ENCODE results near the gene THSD4.
"Not testable (repeated sequence)": the region's sequence is repeated elsewhere in the genome, so short reads cannot be mapped to it uniquely, and the experiment has no call there.

THSD4 gene

DNA sequence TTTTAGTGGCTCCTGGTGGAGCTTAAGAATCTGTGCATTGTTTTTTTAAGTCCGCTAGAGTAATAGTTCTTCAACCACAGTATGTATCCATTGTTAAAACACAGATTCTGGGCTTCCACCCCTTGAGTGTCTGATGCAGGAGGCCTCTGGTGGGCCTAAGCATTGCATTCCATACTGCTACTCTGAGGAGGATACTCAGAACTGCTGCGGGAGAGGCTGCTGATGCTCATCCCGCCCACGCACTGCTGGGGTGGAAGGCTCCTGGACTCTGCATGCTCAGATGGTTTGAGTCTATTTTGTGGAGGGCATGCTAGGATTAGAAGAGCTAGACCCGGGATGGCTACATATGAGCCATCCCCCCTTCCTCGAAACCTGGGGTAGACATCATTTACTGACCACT lies 74.4 kb downstream of the THSD4 start:
- no peak for DNase-seq (ENCODE audit: low read depth)

DNA sequence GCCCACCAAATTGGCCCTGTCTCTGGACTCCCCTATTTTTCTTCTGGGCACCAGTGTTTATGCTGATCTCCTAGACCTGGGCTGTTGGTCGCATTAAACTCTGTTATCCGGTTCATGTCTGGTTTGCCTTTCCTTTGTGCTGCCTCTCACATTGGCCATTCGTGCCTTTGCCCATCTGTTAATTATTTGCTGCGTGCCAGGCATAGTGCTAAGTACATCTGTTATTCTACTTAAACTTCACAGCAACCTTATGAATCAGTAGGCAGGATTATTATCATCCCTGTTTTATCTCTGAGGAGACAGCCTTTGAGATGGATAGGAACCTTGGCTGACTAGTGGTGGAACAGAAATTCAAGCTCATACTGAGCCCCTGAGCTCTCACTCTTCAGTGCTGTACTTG lies 76.0 kb downstream of the THSD4 start:
- DNase-seq (ENCODE audit: low read depth): no peak

DNA sequence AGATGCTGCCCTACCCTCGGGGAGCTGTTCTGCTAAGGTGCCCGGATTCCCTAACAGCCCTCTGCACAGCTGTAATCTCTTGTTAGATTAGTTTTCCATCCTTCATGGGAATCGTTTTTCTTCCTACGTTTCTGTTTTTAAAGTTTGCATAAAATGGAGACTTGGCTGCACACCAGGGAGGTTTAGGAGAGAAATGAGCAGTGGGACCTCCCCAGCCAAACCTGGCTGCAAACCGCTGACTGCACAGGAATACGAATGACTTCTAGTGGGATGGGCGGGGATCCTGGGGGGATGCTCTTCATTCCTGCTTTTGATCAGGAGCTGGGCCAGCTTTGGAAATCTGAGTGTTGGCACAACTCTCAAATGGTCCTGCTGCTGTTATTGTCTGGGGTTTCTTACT lies 77.5 kb downstream of the THSD4 start:
- DNase-seq (ENCODE audit: low read depth): no peak

DNA sequence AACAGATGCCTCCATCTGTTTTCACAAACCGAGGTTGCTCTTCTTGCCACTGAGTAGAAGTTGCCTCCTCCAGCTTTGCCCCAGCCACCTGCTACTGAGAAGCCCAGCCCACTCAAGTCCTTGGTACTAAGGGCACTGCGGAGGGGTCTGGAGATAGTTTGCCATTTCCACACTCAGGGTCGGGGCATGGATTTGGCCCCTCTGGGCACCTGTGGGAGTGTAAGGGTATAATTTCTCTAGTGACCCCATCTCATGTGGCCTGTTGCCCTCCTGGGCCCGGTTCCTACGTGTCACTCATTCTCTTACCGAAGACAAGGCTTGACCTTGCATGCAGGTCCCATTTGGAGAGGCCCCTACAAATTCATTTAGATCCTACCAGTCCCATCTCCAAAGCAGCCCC lies 79.0 kb downstream of the THSD4 start:
- no peak for DNase-seq (ENCODE audit: low read depth)

DNA sequence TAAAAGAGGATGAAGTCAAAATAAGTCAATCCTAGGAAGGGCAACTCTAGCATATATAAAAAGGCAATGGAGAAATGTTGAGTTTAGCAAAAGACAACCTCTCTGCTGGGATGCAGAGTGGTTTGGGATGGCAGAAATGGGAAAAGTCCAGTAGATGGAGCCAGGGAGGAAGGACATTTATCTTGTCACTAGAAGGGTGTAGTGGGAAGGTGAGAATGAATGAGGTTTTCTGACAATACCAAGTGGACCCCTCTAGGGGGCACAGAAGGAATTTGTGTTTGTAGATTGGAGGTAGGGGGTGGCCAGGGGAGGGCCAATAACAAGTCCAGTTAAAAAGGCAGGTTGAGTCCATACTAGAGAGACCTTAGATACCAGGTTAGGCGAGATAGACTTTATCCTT lies 80.0 kb downstream of the THSD4 start:
- no peak for DNase-seq (ENCODE audit: low read depth)

DNA sequence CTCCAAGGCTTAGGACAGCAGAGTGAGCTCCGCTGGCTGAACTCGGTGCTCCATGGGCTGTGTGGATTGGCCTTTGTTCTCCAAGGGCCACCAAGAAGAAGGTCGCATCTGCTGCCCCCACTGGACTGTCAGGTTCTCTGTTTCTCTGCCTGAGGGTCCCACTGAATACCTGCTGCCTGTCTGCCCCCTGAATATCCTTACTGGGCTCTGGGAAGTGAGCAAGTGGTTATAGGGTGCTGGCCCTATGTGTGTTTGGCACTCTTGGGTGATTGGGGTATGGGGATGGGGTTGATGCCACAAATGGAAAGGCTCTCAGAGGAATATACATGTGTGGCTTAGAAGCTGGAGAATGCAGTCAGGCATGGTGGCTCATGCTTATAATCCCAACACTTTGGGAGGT lies 82.3 kb downstream of the THSD4 start:
- no peak for DNase-seq (ENCODE audit: low read depth)

DNA sequence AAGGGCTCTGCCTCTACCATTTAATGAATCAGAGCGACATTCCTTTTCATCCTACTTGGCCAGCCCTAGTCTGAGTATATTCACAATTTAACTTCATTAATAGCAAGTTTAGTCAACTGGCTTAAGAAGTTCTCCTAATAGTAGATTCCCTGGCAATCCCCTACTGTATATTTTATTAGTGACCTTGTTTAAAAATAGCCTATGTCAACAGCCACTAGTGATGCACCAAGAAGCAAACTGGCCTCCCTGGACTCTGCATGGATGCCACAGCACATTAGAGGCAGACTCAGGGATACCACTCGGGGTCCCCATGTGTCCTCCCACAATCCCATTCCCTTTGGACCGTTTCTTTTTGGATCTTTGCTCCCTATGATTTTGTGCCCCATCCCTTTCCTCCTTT lies 83.6 kb downstream of the THSD4 start:
- no peak for DNase-seq (ENCODE audit: low read depth)

DNA sequence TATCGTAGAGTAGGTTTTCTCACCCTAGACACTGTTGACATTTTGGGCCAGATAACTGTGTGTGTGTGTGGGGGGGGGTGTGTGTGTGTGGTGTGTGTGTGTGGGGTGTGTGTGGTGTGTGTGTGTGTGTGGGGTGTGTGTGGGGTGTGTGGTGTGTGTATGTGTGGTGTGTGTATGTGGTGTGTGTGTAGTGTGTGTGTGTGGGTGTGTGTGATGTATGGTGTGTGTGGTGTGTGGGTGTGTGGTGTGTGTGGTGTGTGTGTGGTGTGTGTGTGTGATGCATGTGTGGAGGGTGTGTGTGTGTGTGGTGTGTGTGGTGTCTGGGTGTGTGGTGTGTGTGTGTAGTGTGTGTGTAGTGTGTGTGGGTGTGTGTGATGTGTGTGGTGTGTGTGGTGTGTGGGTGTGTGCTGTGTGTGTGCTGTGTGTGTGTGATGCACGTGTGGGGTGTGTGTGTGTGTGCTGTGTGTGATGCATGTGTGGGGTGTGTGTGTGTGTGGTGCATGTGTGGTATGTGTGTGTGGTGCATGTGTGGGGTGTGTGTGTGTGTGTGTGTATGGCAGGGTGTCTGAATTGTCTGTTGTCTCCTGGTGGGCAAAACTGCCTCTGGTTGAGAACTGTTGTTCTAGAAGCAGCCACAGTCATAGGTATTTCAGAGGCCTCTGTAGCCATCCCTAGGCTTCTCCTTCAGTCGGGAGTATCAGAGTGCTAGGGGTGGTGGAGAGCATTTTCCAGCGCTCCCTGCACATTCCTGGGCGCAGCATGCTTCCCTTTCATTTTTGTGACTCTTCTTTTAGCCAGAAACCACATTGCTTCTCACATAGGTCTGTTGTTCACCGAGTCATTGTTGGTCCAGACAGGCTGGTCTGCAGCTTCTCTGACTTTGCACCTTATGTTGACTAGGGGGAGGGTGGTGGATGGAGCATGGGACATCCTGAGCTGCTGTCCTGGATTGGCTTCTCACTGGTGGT lies 84.4 kb downstream of the THSD4 start:
- DNase-seq (ENCODE audit: low read depth): no peak

DNA sequence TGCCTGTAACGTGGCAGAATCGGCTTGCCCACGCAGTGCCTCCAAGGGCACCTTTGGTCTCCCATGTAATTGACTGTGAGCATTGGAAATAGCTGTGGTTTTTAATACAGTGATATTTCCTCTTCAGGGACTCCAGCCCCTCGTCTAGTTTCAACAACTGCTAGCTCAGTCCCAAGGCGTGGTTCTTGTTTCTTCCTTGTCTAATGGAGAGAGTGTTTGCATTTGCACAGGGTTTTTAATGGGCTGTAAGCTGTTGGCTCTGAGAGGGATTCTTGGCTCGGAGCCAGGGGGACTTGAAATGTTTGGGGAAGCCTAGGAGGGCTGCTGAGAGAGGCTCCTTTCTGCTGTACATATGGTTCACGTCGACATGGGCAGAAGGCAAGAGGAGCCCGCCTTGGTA lies 86.2 kb downstream of the THSD4 start:
- DNase-seq (ENCODE audit: low read depth): no peak

DNA sequence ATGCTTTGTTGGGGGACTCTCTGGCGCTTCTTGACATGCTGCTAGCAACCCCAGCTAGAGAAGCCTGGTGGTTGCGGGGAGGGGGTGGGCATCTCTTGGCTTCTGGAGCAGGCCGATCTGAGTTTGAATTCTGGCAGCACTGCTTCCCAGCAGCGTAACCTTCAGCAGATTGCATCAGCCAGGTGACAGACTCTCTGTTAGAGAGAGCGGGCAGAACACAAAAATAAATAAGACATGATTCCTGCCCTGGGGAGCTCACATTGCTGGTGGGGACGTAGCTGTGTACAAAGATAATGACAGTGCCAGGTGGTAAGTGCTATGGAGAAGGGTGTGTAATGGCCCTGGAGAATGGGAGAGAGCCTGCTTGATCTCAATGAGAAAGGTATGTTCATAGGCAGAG lies 87.4 kb downstream of the THSD4 start:
- DNase-seq (ENCODE audit: low read depth): no peak

DNA sequence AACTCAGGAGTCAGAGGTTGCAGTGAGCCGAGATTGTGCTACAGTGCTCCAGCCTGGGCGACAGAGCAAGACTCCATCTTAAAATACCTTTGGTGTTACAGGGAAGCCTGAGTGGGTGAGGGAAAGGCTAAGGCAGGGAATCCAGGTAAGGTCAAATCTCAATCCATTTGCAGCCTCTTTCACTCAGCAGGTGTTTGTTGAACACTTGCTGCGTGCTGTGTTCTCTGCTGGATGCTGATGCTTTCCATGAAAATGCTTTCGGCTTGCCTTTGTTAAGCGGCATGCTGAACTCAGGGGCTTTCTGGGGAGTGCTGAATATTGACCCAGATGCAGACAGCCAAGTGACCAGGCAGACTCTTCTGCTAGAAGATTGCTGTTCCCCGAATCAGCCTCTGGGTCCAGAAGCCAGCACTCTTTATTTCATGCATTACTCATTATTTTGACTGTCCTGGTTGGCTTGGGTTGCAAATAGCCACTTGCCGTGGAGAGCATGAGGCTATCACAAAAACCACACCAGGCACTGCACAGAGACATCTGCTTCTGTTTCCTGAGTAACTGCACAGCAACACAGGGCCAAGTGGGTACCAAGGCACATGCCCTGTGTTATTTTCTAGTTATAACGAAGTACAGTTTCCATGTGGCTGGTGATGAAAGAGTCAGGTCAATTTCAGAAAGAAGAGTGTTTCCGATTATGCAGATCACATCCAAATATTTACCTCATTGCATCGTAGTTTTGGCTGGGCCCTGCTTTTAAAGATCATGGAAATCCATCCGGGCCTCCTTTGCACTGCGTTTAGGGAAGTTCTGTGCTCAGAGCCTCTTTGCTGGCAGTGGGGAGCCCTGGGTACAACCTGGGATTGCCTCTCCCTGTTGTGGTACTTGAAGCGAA lies 88.6 kb downstream of the THSD4 start:
- DNase-seq (ENCODE audit: low read depth): peak; percentile 16

DNA sequence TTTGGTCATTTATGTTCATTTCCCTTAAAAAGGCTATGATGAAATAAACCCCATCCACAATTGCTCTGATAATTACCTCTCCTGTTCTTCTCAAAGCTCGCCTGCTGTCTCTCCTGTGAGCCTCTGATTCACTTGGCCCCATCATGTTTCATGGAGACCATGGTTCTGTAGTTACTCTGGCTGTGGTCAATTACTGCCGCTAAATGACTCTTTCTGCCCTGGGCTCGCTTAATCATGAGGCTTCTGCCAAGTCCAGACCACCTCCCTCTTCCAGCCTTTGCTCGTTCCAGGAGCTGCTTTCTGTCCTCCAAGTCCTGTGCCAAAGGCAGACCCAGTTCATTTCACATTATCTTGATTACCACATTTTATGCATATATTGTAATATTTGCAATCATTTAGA lies 91.9 kb downstream of the THSD4 start:
- DNase-seq (ENCODE audit: low read depth): no peak

DNA sequence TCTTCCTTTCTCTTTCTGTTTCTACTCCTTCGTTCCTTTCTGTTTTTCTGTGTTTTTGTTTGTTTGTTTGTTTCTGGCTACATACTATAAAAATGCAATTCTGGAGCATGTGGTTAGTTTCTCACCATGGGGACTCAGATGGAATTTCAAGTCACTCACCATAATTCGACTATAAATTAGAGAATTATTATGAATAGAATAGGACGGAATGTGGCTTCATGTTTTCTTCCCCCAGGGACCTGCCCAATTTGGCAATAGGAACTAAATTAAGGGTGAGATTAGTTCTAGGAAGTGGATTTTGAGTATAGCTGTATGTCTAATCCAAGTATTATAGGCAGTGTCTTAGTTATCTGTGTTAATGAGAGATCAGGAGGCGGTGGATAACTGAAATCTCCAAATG lies 96.9 kb downstream of the THSD4 start:
- DNase-seq (ENCODE audit: low read depth): no peak

DNA sequence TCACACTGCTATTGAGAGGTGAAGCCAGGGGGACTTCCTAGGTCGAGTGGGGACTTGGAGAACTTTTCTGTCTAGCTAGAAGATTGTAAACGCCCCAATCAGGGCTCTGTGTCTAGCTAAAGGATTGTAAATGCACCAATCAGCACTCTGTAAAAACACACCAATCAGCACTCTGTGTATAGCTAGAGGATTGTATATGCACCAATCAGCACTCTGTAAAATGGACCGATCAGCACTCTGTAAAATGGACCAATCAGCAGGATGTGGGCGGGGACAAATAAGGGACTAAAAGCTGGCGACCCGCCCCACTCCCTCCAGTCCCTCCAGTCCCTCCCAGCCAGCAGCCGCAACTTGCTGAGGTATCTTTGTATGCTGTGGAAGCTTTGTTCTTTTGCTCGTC lies 98.7 kb downstream of the THSD4 start:
- not testable (repeated sequence) for DNase-seq (ENCODE audit: low read depth)

DNA sequence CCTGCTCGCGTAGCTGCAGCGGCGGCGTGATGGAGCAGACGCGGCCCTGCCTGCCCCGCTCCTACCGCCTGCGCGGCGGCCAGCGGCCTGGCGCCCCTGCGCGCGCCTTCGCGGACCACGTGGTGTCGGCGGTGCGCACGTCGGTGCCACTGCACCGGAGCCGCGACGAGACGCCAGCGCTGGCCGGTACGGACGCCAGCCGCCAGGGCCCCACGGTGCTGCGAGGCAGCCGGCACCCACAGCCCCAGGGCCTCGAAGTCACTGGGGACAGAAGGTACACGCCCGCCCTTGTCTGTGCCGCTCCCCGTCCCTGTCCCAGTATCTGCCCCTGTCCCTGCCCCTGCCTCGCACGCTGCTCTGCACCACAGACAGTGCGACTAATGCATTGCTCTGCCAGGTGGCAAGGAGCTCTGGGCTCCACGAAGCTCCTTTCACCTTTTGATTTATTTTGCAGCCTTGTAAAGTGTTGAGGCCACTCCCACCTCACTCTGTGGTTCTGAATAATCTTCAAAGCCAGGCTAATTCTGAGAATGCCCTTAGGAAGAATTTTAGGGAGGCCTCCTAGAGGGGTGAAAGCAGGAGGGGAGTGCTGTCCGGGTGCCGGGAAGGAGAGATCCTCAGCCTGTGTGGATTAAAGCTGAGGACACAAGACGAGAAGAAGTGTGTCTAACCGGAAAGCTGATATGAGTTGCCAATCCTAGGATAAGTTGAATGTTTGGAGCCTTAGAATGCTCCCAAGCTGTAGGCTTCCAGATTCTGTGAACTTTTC lies 100.0 kb downstream of the THSD4 start:
- no peak for DNase-seq (ENCODE audit: low read depth)

DNA sequence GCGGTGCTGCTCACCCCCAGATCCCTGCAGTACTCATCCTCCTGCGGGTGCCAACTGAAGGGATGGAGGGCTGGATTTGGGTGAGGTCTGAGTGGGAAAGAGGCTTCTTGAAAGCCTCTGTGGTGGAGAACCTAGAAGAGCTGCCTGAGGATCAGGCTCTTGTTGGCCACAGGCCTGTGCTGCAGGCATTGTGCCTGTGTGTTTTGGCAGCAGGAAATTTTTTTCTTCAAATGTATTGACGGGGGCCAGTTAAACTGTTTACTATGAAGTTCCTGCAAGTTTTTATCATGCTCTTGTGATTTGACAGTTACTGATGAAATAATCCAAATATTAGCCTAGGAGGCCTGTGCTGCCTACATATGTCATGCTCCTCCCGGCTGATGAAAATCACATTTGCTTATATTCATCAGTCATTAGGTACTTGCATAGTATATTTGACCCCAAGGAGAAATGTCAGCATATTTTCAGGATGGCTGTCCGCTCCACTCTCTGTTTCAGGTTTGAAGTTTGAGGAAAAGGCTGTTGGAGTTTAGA lies 103.1 kb downstream of the THSD4 start:
- DNase-seq (ENCODE audit: low read depth): no peak

DNA sequence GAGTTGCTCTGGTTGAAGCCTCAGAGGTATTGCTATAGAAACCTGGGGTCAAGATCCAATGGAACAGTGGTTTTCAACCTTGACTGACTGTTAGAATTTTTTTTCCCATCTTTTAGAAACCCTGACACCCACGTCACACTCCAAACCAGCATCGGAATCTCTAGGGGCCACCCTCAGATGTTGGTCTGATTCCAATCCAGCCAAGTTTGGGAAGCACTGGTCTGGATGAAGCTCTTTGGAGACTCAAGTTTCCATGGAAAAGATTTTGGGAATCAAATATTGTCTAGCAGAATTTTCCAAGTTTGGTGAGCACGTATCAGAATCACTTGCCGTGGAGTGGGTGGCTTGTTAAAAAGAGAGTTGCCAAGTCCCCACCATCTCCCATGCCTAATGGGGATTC lies 103.8 kb downstream of the THSD4 start:
- DNase-seq (ENCODE audit: low read depth): peak; percentile 18

DNA sequence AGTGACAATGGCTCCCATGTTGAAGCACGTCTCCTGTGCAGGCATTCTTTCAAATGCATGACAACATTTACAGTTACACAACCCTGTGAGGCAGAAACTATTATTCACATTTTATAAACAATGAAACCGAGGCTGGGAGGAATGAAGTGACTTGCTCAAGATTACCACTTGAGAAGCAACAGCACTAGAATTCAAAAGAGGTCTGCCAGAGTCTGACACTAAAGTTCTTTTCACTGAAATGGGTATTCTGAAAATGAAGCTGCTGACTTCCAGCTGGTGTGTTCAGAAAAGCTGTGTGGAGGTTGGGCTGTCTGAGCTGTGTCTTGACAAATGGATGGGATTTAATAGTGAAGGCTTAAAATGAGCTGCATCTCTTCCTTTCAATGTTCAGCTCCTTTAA lies 104.4 kb downstream of the THSD4 start:
- DNase-seq (ENCODE audit: low read depth): peak; percentile 79

DNA sequence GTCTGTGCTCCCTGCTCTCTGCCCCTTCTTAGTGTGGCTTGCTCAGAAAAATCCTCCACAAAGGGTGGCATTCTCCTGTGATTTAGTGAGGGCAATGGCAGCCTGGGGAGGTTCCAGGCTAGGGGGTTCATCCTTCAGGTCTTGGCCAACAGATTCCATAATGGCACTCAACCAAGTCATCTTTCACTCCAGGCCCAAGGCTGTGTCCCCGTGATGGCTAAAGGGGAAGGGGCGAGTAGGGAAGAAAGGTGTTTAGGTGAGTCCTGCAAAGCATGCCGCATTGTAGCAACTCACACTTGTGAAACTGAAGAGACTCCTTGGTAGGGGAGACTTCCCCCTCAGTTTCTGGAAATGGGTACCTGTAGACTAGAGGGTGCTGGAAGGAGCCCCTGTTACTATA lies 105.6 kb downstream of the THSD4 start:
- DNase-seq (ENCODE audit: low read depth): no peak

DNA sequence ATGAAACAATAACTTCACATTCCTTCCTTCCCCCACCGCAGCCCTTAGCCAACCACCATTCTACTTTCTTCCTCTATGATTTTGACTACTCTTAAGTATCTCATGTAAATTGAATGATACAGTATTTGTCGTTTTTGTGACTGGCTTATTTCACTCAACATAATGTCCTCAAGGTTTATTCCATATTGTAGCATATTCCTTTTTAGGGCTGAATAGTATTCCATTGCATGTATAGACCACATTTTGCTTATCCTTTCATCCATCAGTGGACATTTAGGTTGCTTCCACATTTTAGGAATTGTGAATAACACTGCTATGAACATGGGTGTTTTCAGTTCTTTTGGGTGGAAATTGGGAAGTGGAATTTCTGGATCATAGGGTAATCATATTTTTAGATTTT lies 106.1 kb downstream of the THSD4 start:
- no peak for DNase-seq (ENCODE audit: low read depth)

DNA sequence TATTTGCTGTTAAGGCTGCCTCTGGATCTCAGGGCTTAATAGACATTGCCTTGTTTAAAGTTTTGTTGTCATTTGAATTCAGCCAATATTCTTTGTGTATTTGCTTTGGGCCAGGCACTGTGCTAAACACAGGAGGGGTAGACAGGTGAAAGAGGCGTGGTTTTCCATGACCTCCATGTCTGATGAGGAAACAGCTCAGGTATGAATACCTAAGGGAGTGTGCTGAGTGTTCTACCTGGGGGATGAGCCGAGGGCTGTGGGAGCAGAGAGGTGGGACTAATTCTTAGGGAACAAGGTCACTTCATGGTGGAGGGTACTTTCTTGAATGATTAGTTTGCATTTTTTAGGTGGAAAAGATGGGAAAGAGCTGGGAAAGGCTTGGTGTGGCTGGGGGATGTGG lies 108.2 kb downstream of the THSD4 start:
- no peak for DNase-seq (ENCODE audit: low read depth)

DNA sequence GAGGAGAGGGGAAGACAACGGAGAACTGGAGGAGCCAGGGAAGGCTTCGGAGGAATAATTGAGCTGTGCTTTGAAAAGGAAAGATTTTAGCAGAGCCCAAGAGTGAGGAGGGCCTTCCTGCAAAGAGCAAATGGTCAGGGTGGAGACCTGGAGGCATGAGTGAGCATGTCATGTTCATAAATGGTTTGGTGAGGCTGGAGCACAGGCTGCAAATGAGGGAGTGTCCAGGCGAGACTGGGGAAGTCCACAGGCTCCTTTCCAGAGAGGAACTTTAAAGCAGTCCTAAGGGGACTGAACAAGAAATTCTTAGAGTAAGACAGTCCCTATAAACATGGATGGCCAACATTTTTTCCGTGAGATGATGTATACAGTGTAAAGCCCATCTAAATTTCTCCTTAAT lies 108.8 kb downstream of the THSD4 start:
- no peak for DNase-seq (ENCODE audit: low read depth)

Data from stromal cell of bone marrow (primary cell).